ENCODE results near the gene BOC.

BOC gene

GRCh38 chr3:113238503-113238902, 27.1 kb downstream of the BOC start:
- Histone ChIP-seq H3K27me3 (ENCODE audit: insufficient read depth, poor library complexity, severe bottlenecking) (peaks cover 10% of the 10 kb centered on the region), H3K27ac (replicated peaks) (no peak overlapping the region), H3K4me3 (replicated peaks; ENCODE audit: insufficient read depth, low read length) (no peak overlapping the region)
- TF ChIP-seq, protein P1, sequence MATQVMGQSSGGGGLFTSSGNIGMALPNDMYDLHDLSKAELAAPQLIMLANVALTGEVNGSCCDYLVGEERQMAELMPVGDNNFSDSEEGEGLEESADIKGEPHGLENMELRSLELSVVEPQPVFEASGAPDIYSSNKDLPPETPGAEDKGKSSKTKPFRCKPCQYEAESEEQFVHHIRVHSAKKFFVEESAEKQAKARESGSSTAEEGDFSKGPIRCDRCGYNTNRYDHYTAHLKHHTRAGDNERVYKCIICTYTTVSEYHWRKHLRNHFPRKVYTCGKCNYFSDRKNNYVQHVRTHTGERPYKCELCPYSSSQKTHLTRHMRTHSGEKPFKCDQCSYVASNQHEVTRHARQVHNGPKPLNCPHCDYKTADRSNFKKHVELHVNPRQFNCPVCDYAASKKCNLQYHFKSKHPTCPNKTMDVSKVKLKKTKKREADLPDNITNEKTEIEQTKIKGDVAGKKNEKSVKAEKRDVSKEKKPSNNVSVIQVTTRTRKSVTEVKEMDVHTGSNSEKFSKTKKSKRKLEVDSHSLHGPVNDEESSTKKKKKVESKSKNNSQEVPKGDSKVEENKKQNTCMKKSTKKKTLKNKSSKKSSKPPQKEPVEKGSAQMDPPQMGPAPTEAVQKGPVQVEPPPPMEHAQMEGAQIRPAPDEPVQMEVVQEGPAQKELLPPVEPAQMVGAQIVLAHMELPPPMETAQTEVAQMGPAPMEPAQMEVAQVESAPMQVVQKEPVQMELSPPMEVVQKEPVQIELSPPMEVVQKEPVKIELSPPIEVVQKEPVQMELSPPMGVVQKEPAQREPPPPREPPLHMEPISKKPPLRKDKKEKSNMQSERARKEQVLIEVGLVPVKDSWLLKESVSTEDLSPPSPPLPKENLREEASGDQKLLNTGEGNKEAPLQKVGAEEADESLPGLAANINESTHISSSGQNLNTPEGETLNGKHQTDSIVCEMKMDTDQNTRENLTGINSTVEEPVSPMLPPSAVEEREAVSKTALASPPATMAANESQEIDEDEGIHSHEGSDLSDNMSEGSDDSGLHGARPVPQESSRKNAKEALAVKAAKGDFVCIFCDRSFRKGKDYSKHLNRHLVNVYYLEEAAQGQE (IDR thresholded peaks at IDR 0.05; ENCODE audit: insufficient replicate concordance, low read depth) = no peak
- TF ChIP-seq, protein P2, sequence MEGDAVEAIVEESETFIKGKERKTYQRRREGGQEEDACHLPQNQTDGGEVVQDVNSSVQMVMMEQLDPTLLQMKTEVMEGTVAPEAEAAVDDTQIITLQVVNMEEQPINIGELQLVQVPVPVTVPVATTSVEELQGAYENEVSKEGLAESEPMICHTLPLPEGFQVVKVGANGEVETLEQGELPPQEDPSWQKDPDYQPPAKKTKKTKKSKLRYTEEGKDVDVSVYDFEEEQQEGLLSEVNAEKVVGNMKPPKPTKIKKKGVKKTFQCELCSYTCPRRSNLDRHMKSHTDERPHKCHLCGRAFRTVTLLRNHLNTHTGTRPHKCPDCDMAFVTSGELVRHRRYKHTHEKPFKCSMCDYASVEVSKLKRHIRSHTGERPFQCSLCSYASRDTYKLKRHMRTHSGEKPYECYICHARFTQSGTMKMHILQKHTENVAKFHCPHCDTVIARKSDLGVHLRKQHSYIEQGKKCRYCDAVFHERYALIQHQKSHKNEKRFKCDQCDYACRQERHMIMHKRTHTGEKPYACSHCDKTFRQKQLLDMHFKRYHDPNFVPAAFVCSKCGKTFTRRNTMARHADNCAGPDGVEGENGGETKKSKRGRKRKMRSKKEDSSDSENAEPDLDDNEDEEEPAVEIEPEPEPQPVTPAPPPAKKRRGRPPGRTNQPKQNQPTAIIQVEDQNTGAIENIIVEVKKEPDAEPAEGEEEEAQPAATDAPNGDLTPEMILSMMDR (IDR thresholded peaks at IDR 0.05; ENCODE audit: insufficient read depth, low read length) = no peak
- no peak for TF ChIP-seq POLR2AphosphoS5 (IDR thresholded peaks at IDR 0.05; ENCODE audit: low read depth)
- no peak for TF ChIP-seq SPI1 (IDR thresholded peaks at IDR 0.05; ENCODE audit: borderline replicate concordance, low read depth)
- TF ChIP-seq GABPA (IDR thresholded peaks at IDR 0.05; ENCODE audit: low read depth) = no peak
- no peak for DNase-seq (ENCODE audit: low read depth in 1 of 2, low spot score in 1 of 2)

DNA sequence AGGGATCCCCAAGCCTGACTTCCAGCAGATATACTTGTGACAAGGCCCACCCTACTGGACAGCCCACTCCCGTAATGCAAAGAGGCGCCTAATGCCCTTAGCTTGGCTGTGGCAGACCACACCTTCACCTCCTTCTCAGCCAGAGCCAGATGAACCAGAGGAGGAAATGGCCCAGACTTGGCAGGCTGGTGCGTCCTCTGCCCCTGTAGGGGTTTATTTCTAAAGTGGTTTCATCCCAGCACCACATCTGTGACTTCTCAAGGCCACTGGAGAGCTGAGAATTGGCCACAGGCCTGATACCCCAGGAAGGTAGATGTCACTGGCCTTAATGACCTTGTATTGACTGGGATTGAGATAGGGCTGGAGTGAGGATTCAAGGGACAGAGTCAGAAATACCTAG, 29.5 kb downstream of the BOC start:
- no peak for TF ChIP-seq POLR2AphosphoS5 (IDR thresholded peaks at IDR 0.05; ENCODE audit: low read depth)
- TF ChIP-seq GABPA (IDR thresholded peaks at IDR 0.05; ENCODE audit: low read depth) = no peak
- TF ChIP-seq, protein P2 (IDR thresholded peaks at IDR 0.05; ENCODE audit: insufficient read depth, low read length) = no peak
- no peak overlapping the region for H3K27ac ChIP-seq (replicated peaks)
- peaks cover 6% of the 10 kb centered on the region for H3K27me3 ChIP-seq (ENCODE audit: insufficient read depth, poor library complexity, severe bottlenecking)
- H3K4me3 ChIP-seq (replicated peaks; ENCODE audit: insufficient read depth, low read length) = no peak overlapping the region
- no peak for DNase-seq (ENCODE audit: low read depth in 1 of 2, low spot score in 1 of 2)

DNA sequence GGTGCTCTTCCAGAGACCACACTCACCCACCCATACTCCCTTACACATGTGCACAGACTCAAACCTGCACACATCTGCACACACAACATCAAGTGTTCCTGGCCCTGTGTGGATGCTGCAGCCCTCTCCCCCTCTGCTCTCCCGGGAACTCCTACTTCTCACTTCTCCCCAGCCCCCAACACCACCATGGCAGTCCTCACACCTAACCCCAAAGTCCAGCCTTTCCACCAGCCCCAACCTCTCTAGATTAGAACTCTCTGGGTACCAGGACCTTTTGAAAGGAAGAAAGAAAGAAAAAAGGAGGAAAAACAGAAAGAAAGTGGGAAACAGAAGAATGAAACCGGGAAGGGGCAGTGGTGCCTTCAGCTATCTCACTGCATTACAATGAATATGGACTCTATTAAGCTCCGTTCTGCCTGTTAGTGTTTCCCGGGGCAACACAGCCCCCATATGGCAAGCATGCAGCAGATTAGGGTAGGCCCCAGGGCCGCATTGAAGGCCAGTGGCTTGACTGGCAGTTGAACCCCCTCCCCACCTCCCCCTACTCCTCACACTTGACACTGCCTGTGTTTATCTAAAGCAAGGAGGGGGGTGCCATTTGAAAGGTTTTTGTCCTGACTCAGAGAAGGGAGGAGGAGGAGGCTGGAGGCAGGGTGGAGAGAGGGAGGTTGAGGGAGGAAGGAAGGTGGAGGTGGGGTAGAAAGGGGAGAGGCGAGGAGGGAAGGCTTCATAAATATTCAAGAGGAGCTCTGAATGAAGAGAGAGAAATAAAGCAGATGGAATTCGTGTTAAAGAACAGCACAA, 30.1 kb downstream of the BOC start:
- DNase-seq (ENCODE audit: low read depth in 1 of 2, low spot score in 1 of 2) = no peak
- TF ChIP-seq GABPA (IDR thresholded peaks at IDR 0.05; ENCODE audit: low read depth) = no peak
- TF ChIP-seq, protein P2 (IDR thresholded peaks at IDR 0.05; ENCODE audit: insufficient read depth, low read length) = no peak
- TF ChIP-seq SPI1 (IDR thresholded peaks at IDR 0.05; ENCODE audit: borderline replicate concordance, low read depth) = no peak
- TF ChIP-seq, protein P1 (IDR thresholded peaks at IDR 0.05; ENCODE audit: insufficient replicate concordance, low read depth) = no peak
- no peak for TF ChIP-seq POLR2AphosphoS5 (IDR thresholded peaks at IDR 0.05; ENCODE audit: low read depth)
- H3K27ac ChIP-seq (replicated peaks) = no peak overlapping the region
- peaks cover 5% of the 10 kb centered on the region for H3K27me3 ChIP-seq (ENCODE audit: insufficient read depth, poor library complexity, severe bottlenecking)
- H3K4me3 ChIP-seq (replicated peaks; ENCODE audit: insufficient read depth, low read length) = no peak overlapping the region

Data from HL-60 (cell line).